Endothelial cell (in vitro differentiated cells): ENCODE measurements around the gene KLF15. TPM values are rescaled to one million over a fixed set of nuclear protein-coding genes. Genes with fewer than 3 reads are reported as not detected.

Source experiments
- DNase-seq: peaks from one replicate; pipeline ENCODE4 v3.0.0; 2021; ENCODE audit warnings: low spot score
- H3K27ac Mint-ChIP-seq: one replicate; pipeline ENCODE4 v1.8.0; 2021; ENCODE audit warnings: mixed read lengths, inconsistent platforms; ENCODE audit not compliant: unreplicated experiment
- H3K27me3 Mint-ChIP-seq: one replicate; pipeline ENCODE4 v1.8.0; 2021; ENCODE audit warnings: mild to moderate bottlenecking, moderate library complexity, mixed read lengths, inconsistent platforms; ENCODE audit not compliant: unreplicated experiment
- H3K36me3 Mint-ChIP-seq: one replicate; pipeline ENCODE4 v1.8.0; 2021; ENCODE audit warnings: mild to moderate bottlenecking, low read depth, mixed read lengths, inconsistent platforms; ENCODE audit not compliant: unreplicated experiment
- H3K4me1 Mint-ChIP-seq: one replicate; pipeline ENCODE4 v1.8.0; 2021; ENCODE audit warnings: mild to moderate bottlenecking, mixed read lengths, inconsistent platforms; ENCODE audit not compliant: unreplicated experiment
- H3K4me3 Mint-ChIP-seq: one replicate; pipeline ENCODE4 v1.8.0; 2021; ENCODE audit warnings: mild to moderate bottlenecking, mixed read lengths, inconsistent platforms; ENCODE audit not compliant: unreplicated experiment
- H3K9me3 Mint-ChIP-seq: one replicate; pipeline ENCODE4 v1.8.0; 2021; ENCODE audit warnings: mixed read lengths, inconsistent platforms; ENCODE audit not compliant: unreplicated experiment
- CTCF ChIP-seq: fragments of 200-600 bp; sonication (generic); IDR thresholded peaks from one replicate; pipeline ENCODE4 v1.5.0; 2021; ENCODE audit warnings: antibody characterized with exemption; ENCODE audit not compliant: unreplicated experiment
- total RNA-seq: library from RNA; stranded (reverse); fragmentation: NEBNext Ultra II Directional; extraction: Animal tissue kit (Norgen Biotek cat#: 25700); gene quantifications from one replicate; pipeline ENCODE4 v1.2.1, GENCODE V29; 2021; ENCODE audit not compliant: unreplicated experiment

KLF15 gene
- total RNA-seq, 1 donor from 2014 or later = 0.67 TPM

DNA sequence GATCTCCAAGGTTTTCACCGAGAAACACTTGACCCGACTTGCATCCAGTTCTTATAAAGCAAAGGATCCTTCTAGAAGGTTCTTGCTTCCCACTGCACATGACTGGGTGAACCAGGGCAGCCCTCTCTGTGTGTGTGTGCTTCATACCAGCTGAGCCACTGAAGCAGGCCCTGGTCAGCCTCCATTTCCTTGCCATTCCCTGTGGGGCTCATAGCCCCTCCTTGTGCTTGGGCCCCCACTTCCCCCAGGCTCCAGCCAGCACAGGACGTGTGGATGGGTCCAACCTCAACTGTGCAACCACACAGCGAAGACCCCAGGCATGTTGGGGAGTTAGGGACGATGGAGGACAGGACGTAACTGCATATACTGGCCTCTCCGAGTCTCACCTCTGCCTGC, 15.5 kb downstream of the KLF15 start:
- no peaks in the 10 kb centered on the region for H3K9me3 Mint-ChIP-seq

DNA sequence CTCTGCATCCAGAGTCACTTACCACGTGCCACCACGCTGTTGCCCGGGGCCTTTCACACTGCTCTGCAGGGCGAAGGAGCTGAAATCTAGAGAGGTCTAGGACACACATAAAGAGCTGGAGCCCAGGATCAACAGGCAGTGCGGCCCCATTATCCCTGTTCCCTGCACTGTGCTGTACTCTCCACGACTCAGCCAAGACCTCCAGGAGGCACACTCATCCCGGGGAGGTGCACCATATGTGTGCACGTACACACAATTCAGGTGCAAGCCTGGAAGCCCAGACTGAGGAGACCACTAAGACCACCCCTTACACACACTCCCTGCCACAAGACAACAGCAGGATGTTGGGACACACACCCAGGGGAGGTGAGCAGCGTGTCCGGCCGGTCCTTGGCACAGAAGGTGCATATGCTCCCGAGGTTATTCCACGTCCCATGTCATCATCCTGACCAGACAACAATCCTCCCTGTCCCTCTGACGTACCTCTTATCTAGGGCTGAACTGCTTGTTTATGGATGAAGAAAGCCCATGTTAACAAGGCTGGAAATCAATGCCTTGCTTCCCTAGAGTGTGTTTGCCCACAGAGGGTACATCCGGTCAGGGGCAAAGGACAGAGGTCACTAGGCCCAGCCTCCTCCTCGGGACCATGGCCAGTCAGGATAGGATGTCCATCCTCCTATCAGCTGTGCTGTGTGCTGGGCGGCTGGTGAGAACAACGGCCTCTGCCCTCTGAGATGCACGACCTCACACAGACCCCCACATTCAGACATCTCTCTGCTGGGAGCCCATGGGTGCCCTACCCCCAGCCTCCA, 16.1 kb downstream of the KLF15 start:
- H3K4me1 Mint-ChIP-seq = no peaks in the 10 kb centered on the region
- DNase-seq = no peak
- no peak for TF ChIP-seq CTCF
- no peaks in the 10 kb centered on the region for H3K36me3 Mint-ChIP-seq
- no peaks in the 10 kb centered on the region for H3K9me3 Mint-ChIP-seq
- no peak overlapping the region for H3K4me3 Mint-ChIP-seq
- no peak overlapping the region for H3K27ac Mint-ChIP-seq
- H3K27me3 Mint-ChIP-seq = peaks cover 8% of the 10 kb centered on the region

More for the DNA sequence above, 15.5 kb downstream of the KLF15 start:
- Mint-ChIP-seq H3K4me3 (no peak overlapping the region), H3K36me3 (no peaks in the 10 kb centered on the region), H3K4me1 (no peaks in the 10 kb centered on the region), H3K27ac (no peak overlapping the region), H3K27me3 (peaks cover 8% of the 10 kb centered on the region)
- no peak for DNase-seq
- TF ChIP-seq CTCF = no peak

DNA sequence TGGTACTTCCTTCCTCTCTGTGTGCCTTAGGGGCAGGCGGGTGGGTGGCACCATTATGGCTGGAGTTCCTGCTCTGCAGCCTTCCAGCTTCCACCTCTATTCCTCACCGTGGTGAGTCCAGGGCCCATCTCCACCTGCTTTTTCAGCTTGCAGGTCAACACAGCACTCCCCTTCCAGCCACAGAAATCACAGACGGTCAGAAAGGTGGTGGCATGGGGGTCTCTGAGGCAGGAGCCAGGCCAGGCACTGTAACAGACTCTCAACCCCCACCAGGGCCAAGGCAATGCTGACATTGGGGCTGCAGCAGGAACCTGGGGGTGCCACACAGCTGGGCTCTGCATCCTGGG, 16.6 kb downstream of the KLF15 start:
- no peak overlapping the region for H3K27ac Mint-ChIP-seq
- H3K36me3 Mint-ChIP-seq = no peaks in the 10 kb centered on the region
- H3K27me3 Mint-ChIP-seq = peaks cover 8% of the 10 kb centered on the region

DNA sequence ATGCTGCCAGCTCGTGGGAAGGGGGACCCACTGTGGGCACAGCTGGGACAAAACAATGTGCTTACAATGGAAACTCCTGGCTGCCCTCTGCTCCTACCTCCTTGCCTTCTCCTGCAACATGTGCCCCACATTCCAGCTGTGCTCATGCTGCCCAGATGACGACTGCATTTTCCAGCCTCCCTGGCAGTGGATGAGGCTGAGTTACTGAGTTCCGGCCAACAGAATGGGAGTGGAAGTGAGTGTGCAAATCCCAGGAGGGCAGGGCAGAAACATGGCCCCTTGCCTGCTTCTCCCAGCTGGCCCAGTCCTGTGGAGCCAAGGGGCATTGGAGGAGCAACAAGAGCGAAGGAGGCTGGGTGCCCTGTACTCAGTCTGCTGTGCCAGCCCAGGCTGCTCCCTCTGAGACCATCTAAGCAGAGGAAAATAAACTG, 17.1 kb downstream of the KLF15 start:
- no peak for TF ChIP-seq CTCF
- no peak for DNase-seq
- Mint-ChIP-seq H3K4me1 (no peaks in the 10 kb centered on the region), H3K9me3 (no peaks in the 10 kb centered on the region), H3K36me3 (no peaks in the 10 kb centered on the region), H3K4me3 (no peak overlapping the region), H3K27ac (no peak overlapping the region), H3K27me3 (peaks cover 4% of the 10 kb centered on the region)

More for the DNA sequence above, 16.6 kb downstream of the KLF15 start:
- no peak for TF ChIP-seq CTCF
- Mint-ChIP-seq H3K4me1 (no peaks in the 10 kb centered on the region), H3K4me3 (no peak overlapping the region), H3K9me3 (no peaks in the 10 kb centered on the region)
- no peak for DNase-seq

- Mint-ChIP-seq H3K9me3 (no peaks in the 10 kb centered on the region), H3K36me3 (no peaks in the 10 kb centered on the region), H3K27me3 (peaks cover 2% of the 10 kb centered on the region), H3K4me3 (no peak overlapping the region), H3K27ac (no peak overlapping the region), H3K4me1 (no peaks in the 10 kb centered on the region)
- no peak for DNase-seq
- TF ChIP-seq CTCF = no peak
Observed at GRCh38 chr3:126339466-126339865, 17.7 kb downstream of the KLF15 start.
